Astrocyte (in vitro differentiated cells and primary cell): Measurements from ENCODE around the gene ABCF2.

Source experiments
- CTCF ChIP-seq: IDR thresholded peaks from 2 replicates; pipeline ENCODE4 v1.5.1; 2011; ENCODE audit warnings: low read depth, mild to moderate bottlenecking, inconsistent platforms, low read length, moderate library complexity; ENCODE audit not compliant: insufficient read depth
- EZH2 ChIP-seq: IDR thresholded peaks from 2 replicates; pipeline ENCODE4 v1.6.1; 2012; ENCODE audit warnings: mild to moderate bottlenecking, low read length, inconsistent platforms; ENCODE audit not compliant: insufficient read depth

- TF ChIP-seq EZH2: no peak
- TF ChIP-seq CTCF: no peak
These were observed at the start of gene ABCF2 for GRCh38 chr7:151226875-151227782.
